Chondrocyte (in vitro differentiated cells): Measurements from ENCODE around the gene MCM9. TPM values are rescaled to one million over a fixed set of nuclear protein-coding genes. Genes with fewer than 3 reads are reported as not detected.

Experiments used
- DNase-seq: peaks from one replicate; pipeline ENCODE4 v3.0.0; 2021; ENCODE audit warnings: mixed read lengths, low spot score
- H3K27ac Mint-ChIP-seq: one replicate; pipeline ENCODE4 v1.8.0; 2021; ENCODE audit warnings: mild to moderate bottlenecking, moderate library complexity, mixed read lengths; ENCODE audit not compliant: unreplicated experiment
- H3K27me3 Mint-ChIP-seq: 2 replicates; pipeline ENCODE4 v1.8.0; 2021; ENCODE audit warnings: low read depth, mixed read lengths
- H3K36me3 Mint-ChIP-seq: 2 replicates; pipeline ENCODE4 v1.8.0; 2021; ENCODE audit warnings: low read depth, mixed read lengths
- H3K4me1 Mint-ChIP-seq: 2 replicates; pipeline ENCODE4 v1.8.0; 2021; ENCODE audit warnings: low read depth, mild to moderate bottlenecking, mixed read lengths
- H3K4me3 Mint-ChIP-seq: one replicate; pipeline ENCODE4 v1.8.0; 2021; ENCODE audit warnings: mild to moderate bottlenecking, moderate library complexity, mixed read lengths; ENCODE audit not compliant: unreplicated experiment
- H3K9me3 Mint-ChIP-seq: 2 replicates; pipeline ENCODE4 v1.8.0; 2021; ENCODE audit warnings: low read depth, mixed read lengths
- total RNA-seq: library from RNA; stranded (reverse); gene quantifications from 3 replicates; pipeline ENCODE4 v1.2.1, GENCODE V29; 2021
- TF ChIP-seq, protein P1 (sequence below): fragments of 200-600 bp; sonication (generic); IDR thresholded peaks from 2 replicates; pipeline ENCODE4 v1.5.0; 2021; ENCODE audit warnings: antibody characterized with exemption, mild to moderate bottlenecking, moderate library complexity

Gene MCM9
- total RNA-seq, 1 donor from 2014 or later = 9.9 TPM

DNA sequence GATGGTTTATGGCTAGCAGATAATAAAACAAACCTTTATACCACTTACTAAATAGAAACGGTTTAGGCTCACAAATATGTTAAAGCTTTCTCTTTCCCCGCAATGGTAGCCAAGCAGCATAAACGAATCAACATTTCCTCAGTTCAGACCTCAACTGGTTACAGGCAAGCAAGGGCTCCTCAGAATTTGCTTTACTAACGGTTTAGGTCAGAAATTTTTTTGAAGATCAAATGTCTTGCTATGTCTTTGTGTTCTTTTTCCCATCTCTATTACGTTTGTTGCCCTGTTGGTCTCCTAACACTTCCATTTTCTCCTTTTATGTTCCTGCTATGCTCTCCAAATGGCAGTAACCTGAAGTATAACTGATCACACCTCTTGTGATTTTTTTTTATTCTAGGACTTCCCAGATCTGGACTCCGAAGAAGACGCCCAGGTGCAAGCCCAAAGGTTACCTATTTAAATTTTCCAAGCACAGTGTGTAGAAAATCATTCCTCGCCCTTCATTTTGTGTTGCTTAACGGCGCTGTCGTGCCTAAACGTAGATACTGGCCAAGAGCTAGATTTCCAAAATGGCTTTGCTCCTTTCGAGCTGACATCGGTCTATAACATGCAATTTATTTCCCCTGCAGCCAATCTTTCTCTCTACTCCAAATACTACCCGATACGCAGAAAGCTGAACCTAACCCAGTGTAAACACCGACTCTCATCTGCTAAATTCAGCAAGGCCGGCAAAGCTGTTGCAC lies 41.7 kb downstream of the MCM9 start:
- no peak for DNase-seq
- TF ChIP-seq, protein P1, sequence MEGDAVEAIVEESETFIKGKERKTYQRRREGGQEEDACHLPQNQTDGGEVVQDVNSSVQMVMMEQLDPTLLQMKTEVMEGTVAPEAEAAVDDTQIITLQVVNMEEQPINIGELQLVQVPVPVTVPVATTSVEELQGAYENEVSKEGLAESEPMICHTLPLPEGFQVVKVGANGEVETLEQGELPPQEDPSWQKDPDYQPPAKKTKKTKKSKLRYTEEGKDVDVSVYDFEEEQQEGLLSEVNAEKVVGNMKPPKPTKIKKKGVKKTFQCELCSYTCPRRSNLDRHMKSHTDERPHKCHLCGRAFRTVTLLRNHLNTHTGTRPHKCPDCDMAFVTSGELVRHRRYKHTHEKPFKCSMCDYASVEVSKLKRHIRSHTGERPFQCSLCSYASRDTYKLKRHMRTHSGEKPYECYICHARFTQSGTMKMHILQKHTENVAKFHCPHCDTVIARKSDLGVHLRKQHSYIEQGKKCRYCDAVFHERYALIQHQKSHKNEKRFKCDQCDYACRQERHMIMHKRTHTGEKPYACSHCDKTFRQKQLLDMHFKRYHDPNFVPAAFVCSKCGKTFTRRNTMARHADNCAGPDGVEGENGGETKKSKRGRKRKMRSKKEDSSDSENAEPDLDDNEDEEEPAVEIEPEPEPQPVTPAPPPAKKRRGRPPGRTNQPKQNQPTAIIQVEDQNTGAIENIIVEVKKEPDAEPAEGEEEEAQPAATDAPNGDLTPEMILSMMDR = no peak
- Mint-ChIP-seq H3K4me3 (peak overlapping the region; percentile 87), H3K9me3 (no peaks in the 10 kb centered on the region), H3K36me3 (peaks cover 7% of the 10 kb centered on the region), H3K4me1 (peaks cover 39% of the 10 kb centered on the region), H3K27me3 (no peaks in the 10 kb centered on the region), H3K27ac (peak overlapping the region; percentile 98)

DNA sequence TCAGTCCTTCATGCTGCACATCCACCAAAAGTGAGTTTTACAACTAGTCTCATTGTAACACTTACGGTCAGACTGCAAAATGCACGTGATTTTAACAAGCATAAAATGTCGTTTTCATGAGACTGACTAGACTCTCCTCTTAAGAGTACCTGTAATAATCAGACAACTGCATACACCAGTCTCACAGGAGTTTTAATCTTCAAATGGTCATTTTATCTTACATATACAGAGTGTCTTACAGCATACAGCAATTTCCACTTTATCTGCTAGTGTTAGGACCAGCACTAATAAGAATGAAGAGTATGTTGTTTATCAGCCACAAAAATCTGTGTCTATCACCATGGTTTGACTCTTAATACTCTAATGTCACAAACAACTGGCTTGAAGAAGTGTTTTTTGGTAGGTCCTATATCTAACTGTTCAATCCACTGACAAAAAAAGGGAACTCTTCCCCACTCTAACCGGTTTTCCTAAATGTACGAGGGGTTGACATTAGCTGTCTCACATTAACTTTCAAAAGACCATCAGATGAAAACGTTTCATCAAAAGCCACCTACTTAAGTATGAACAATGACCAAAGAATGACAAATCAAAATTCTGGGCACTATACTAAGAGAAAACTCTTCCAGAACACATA lies 42.5 kb downstream of the MCM9 start:
- H3K27ac Mint-ChIP-seq = peak overlapping the region; percentile 98
- no peak for DNase-seq
- peak overlapping the region; percentile 87 for H3K4me3 Mint-ChIP-seq
- TF ChIP-seq, protein P1 = no peak
- no peaks in the 10 kb centered on the region for H3K27me3 Mint-ChIP-seq
- H3K4me1 Mint-ChIP-seq = peaks cover 33% of the 10 kb centered on the region
- no peaks in the 10 kb centered on the region for H3K9me3 Mint-ChIP-seq
- H3K36me3 Mint-ChIP-seq = peaks cover 2% of the 10 kb centered on the region

DNA sequence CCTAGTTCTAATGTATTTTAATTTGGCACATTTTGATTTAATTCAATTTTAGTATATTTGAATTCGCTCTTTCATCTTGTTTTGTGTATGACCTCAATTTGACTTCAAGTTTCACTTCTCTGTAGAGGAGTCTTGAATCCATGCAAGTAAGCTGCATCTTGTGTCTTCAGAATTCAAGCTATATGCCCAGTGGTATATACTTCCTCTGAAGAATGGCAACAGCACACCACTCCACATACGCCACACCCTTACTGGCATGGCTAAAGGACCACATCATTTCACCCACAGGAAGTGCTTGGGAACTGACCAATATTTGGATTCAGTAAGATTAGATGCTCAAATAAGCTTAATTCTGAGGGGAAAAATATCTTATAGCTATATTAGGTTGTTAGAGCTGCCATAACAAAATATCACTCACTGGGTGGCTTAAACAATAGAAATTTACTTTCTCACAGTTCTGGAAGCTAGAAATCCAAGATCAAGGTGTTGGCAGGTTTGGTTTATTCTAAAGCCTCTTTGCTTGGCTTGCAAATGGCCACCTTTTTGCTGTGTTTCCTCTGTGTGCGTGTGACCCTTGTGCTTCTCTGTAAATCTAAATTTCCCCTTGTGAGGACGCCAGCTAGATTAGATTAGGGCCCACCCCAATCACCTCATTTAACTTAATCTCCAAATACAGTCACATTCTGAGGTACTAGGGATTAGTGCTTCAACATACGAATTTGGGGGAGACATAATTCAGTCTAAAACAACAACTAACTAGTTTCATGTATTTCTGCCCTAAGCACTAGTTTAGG lies 43.8 kb downstream of the MCM9 start:
- Mint-ChIP-seq H3K36me3 (peaks cover 1% of the 10 kb centered on the region), H3K4me1 (peaks cover 30% of the 10 kb centered on the region), H3K27ac (no peak overlapping the region), H3K9me3 (no peaks in the 10 kb centered on the region), H3K4me3 (no peak overlapping the region), H3K27me3 (no peaks in the 10 kb centered on the region)
- TF ChIP-seq, protein P1 = no peak
- DNase-seq = no peak

DNA sequence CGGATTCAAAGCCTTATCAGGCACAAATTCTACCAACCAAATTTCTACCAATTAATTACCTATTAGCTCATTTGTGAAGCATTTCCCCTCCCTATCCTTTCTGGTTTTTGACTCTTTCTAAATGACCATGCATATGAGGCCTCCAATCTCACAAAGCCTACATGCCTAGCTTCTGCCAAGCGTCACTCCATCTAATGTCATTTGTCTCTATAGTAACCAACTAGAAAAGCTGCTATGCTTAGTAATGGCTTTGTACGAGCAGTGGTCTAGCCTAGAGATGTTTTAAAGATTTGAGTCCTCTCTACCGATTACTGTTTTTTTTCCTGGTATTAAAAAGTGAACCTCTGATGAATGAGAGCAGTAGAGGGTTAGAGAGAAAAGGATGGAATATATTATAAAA lies 45.8 kb downstream of the MCM9 start:
- no peak for DNase-seq
- H3K27ac Mint-ChIP-seq = no peak overlapping the region
- peaks cover 25% of the 10 kb centered on the region for H3K4me1 Mint-ChIP-seq
- H3K4me3 Mint-ChIP-seq = no peak overlapping the region
- peaks cover 1% of the 10 kb centered on the region for H3K36me3 Mint-ChIP-seq
- H3K27me3 Mint-ChIP-seq = no peaks in the 10 kb centered on the region
- H3K9me3 Mint-ChIP-seq = no peaks in the 10 kb centered on the region
- TF ChIP-seq, protein P1 = no peak

DNA sequence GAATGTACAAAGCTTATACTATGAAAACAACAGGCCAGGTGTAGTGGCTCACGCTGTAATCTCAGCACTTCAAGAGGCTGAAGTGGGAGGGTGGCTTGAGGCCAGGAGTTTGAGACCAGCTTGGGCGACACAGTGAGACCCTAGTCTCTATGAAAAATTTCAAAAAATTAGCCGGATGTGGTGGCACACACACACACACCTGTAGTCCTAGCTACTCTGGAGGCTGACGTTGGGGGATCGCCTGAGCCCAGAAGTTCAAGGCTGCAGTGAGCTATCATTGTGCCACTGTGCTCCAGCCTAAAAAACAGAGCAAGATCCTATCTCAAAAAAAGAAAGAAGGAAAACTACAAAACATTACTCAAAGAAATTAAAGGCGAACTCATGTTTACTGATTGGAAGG lies 48.3 kb downstream of the MCM9 start:
- DNase-seq = no peak
- Mint-ChIP-seq H3K4me3 (no peak overlapping the region), H3K9me3 (no peaks in the 10 kb centered on the region), H3K4me1 (peaks cover 8% of the 10 kb centered on the region), H3K27me3 (no peaks in the 10 kb centered on the region), H3K36me3 (peaks cover 1% of the 10 kb centered on the region), H3K27ac (no peak overlapping the region)
- TF ChIP-seq, protein P1 = no peak
